GM04504 (cell line): ENCODE data around the gene LSR.

Experiments
- DNase-seq: peaks from one replicate; pipeline ENCODE4 v3.0.0-alpha.2; 2012; ENCODE audit warnings: low read depth

LSR gene

GRCh38 chr19:35247526-35248309 is 1.1 kb upstream of the LSR start:
- DNase-seq, result no peak

- DNase-seq, result no peak
Observed at GRCh38 chr19:35249146-35249847, 495 bp downstream of the LSR start.

DNA sequence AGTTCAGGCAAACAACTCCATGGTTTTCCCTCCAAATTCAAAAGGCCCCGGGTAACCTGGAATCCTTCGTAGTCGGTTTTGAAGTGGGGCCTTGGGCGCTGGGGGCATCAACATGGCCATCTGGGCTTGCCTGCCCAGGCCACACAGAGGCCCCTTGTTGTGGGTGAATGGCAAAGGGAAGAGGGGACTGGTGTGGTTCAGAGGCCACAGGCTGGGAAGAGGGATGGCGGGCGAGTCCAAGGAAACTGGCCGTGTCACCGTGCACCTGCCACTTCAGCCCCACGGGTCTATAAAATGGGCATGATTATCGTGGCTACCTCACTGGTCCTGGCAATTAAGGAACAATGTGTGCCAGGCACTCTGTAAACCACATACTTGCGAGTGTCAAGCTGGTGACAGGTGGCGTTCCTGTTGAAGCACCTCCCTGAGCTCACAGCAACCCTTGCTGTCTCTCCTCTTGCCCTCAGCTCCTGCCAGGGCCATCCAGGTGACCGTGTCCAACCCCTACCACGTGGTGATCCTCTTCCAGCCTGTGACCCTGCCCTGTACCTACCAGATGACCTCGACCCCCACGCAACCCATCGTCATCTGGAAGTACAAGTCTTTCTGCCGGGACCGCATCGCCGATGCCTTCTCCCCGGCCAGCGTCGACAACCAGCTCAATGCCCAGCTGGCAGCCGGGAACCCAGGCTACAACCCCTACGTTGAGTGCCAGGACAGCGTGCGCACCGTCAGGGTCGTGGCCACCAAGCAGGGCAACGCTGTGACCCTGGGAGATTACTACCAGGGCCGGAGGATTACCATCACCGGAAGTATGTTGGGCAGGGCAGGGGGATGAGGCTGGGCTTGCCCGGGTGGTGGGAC is 1.3 kb downstream of the LSR start:
- DNase-seq, result no peak

DNA sequence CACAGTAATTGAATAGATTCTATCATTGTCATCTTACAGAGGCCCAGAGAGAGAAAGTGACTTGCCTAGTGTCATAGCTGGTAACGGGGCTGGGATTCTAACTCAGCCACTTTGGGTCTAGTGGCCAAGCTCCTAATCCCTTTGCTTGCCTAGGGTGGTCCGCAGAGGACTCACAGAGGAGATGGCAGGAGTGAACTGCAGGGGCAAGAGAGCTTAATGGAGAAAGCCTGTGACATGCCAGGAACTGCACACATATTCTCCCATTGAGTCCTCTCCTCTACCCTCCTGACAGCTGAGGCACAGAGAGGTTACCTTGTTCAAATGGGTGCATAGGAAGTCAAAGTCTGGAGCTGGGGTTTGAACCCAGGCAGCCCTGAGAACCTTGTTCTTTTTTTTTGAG is 2.7 kb downstream of the LSR start:
- DNase-seq, result no peak

- no peak for DNase-seq
Observed at GRCh38 chr19:35253316-35254286, 4.8 kb downstream of the LSR start.

GRCh38 chr19:35254341-35255297 is 5.8 kb downstream of the LSR start:
- DNase-seq, result no peak

GRCh38 chr19:35256566-35256965 is 7.8 kb downstream of the LSR start:
- no peak for DNase-seq

GRCh38 chr19:35257113-35257461 is 8.3 kb downstream of the LSR start:
- no peak for DNase-seq

GRCh38 chr19:35260694-35261304 is 12.0 kb downstream of the LSR start:
- no peak for DNase-seq

DNA sequence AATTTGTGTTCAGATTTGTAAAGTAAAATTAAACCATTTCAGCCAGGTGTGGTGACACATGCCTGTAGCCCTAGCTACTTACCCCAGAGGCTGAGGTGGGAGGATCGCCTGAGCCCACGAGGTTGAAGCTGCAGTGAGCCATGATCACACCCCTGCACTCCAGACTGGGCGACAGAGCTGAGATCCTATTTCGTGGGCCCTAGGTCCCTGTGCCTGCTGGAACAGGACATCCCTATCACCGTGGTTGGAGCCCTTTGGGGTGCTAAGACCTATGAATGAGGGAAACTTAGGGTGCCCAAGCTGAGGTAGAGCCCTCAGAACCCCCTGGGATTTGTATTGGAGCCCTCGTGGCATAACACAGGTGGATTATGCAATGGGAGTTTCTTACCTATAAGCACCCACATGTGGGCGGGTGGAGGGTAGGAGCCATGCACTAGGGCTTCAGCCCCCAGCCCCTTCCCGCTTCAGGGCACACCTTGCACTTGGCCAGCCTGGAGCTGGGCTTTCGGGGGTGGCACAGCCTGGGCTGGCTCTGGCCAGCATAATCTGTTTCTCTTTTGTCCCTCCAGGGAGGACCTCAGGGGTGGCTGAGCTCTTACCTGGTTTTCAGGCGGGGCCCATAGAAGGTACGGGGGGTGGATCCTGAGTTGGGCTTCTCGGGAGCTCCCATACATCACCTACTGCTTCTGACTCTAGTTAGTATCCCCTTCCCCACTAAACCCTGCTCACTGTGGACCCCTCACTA is 12.7 kb downstream of the LSR start:
- DNase-seq, result no peak

DNA sequence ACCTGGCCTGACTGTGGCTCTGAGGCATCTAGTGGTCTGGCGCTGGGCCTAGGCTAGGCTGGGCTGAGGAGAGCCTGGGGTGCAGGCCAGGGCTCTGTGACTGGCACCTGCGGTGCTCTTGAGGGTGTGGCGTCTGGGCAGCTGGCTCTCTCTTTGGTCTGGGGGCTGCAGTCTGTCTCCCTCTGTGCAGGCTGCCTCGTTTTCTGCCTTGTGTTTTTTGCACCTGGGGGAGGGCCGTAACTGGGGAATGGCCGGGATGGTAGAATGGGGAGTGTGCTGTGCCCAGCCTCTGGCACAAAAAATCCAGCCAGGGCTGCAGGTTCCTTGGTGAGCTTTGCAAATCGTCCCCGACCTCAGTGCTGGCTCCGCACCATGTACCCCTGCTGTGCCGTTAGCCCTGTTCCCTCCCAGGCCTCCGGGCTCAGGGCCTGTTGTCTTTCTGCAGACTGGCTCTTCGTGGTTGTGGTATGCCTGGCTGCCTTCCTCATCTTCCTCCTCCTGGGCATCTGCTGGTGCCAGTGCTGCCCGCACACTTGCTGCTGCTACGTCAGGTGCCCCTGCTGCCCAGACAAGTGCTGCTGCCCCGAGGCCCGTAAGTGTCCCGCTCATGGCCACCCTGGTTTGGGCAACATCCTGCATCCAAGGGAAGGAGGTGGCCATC is 13.4 kb downstream of the LSR start:
- no peak for DNase-seq

GRCh38 chr19:35264268-35265125 is 15.7 kb downstream of the LSR start:
- no peak for DNase-seq

GRCh38 chr19:35265126-35265899 is 16.5 kb downstream of the LSR start:
- DNase-seq, result no peak

DNA sequence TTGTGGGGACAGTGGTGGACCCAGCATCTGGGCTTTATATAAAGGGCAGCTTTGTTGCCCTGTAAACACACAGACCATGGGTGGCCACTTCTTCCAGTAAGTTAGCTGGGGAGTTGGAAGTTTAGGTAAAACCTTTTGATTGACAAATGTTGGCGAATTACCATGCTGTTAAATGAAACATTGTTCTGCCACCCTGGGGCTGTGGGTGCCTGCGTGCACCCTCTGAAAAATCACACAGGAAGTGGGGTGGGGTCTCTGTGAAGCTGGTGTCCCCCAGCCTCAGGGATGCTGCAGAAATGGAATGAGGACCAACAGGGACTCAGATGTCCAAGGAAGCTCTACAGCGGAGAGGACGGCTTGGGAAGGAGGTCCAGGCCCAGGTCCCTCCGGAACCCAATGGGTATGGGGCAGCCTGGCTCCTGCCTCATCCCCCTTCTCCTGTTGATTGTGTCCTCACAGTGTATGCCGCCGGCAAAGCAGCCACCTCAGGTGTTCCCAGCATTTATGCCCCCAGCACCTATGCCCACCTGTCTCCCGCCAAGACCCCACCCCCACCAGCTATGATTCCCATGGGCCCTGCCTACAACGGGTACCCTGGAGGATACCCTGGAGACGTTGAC is 17.2 kb downstream of the LSR start:
- DNase-seq, result no peak

GRCh38 chr19:35266520-35267352 is 17.9 kb downstream of the LSR start:
- DNase-seq, result no peak
